OCI-M2 (cell line): Measurements from ENCODE around the gene PTPRN2.
"Not testable (repeated sequence)": the region's sequence is repeated elsewhere in the genome, so short reads cannot be mapped to it uniquely, and the experiment has no call there.

Source experiments
- DNase-seq: peaks from one replicate; lab custom pipeline; 2025; ENCODE audit not compliant: unreplicated experiment; lab: John Stamatoyannopoulos, UW

Gene PTPRN2

GRCh38 chr7:158518980-158519632, 68.5 kb downstream of the PTPRN2 start:
- DNase-seq = no peak

GRCh38 chr7:158517571-158517970, 70.1 kb downstream of the PTPRN2 start:
- no peak for DNase-seq

- DNase-seq = no peak
These were observed 70.6 kb downstream of the PTPRN2 start for GRCh38 chr7:158517072-158517471.

- DNase-seq = no peak
These were observed 71.1 kb downstream of the PTPRN2 start for GRCh38 chr7:158516524-158516923.

GRCh38 chr7:158512869-158513268, 74.8 kb downstream of the PTPRN2 start:
- DNase-seq = no peak

GRCh38 chr7:158512042-158512441, 75.6 kb downstream of the PTPRN2 start:
- no peak for DNase-seq

GRCh38 chr7:158508802-158509385, 78.7 kb downstream of the PTPRN2 start:
- DNase-seq = no peak

- not testable (repeated sequence) for DNase-seq
These were observed 79.3 kb downstream of the PTPRN2 start for GRCh38 chr7:158508321-158508720.

GRCh38 chr7:158507917-158508316, 79.7 kb downstream of the PTPRN2 start:
- no peak for DNase-seq

GRCh38 chr7:158507175-158507574, 80.4 kb downstream of the PTPRN2 start:
- DNase-seq = not testable (repeated sequence)

- no peak for DNase-seq
These were observed 81.0 kb downstream of the PTPRN2 start for GRCh38 chr7:158506626-158507025.

GRCh38 chr7:158505683-158506082, 81.9 kb downstream of the PTPRN2 start:
- DNase-seq = no peak

GRCh38 chr7:158502068-158502750, 85.4 kb downstream of the PTPRN2 start:
- DNase-seq = no peak

GRCh38 chr7:158501393-158502067, 86.1 kb downstream of the PTPRN2 start:
- DNase-seq = no peak

GRCh38 chr7:158500651-158501052, 87.0 kb downstream of the PTPRN2 start:
- DNase-seq = no peak

- no peak for DNase-seq
These were observed 88.6 kb downstream of the PTPRN2 start for GRCh38 chr7:158499082-158499455.

- no peak for DNase-seq
These were observed 89.1 kb downstream of the PTPRN2 start for GRCh38 chr7:158498443-158499081.

GRCh38 chr7:158497627-158498026, 90.0 kb downstream of the PTPRN2 start:
- DNase-seq = no peak

GRCh38 chr7:158495786-158496185, 91.8 kb downstream of the PTPRN2 start:
- DNase-seq = no peak

GRCh38 chr7:158495216-158495615, 92.4 kb downstream of the PTPRN2 start:
- no peak for DNase-seq

- DNase-seq = no peak
These were observed 93.0 kb downstream of the PTPRN2 start for GRCh38 chr7:158494643-158495042.
